GM23338 (cell line): ENCODE data around the gene ESM1. TPM values are rescaled to one million over a fixed set of nuclear protein-coding genes. Genes with fewer than 3 reads are reported as not detected.
"Not testable (repeated sequence)": the region's sequence is repeated elsewhere in the genome, so short reads cannot be mapped to it uniquely, and the experiment has no call there.

ENCODE experiments used
- ATAC-seq: fragments of 200-7000 bp; cut with Tn5 transposase; 3 replicates; pipeline ENCODE4 v1.9.1; 2020
- DNase-seq: peaks from one replicate; pipeline ENCODE4 v3.0.0-alpha.2; 2015; ENCODE audit warnings: low spot score
- H2AFZ ChIP-seq: fragments of 200-600 bp; sonication (generic); 2 replicates; pipeline ENCODE4 v1.8.0; 2016; ENCODE audit warnings: antibody characterized with exemption, mild to moderate bottlenecking, moderate library complexity
- H3F3A ChIP-seq: fragments of 200-600 bp; sonication (generic); replicated peaks from 2 replicates; pipeline ENCODE4 v1.8.0; 2017; ENCODE audit warnings: antibody characterized with exemption, mixed run types, low read depth
- H3K27ac ChIP-seq: fragments of 200-600 bp; sonication (generic); 2 replicates; pipeline ENCODE4 v1.6.1; 2016; ENCODE audit warnings: low read depth
- H3K27me3 ChIP-seq: fragments of 200-600 bp; sonication (generic); 2 replicates; pipeline ENCODE4 v1.8.0; 2016; ENCODE audit warnings: mild to moderate bottlenecking, mixed run types, moderate library complexity; ENCODE audit not compliant: insufficient read depth
- H3K36me3 ChIP-seq: fragments of 200-600 bp; sonication (generic); 2 replicates; pipeline ENCODE4 v1.8.0; 2016; ENCODE audit warnings: mild to moderate bottlenecking; ENCODE audit not compliant: insufficient read depth
- H3K4me1 ChIP-seq: fragments of 200-600 bp; sonication (generic); 2 replicates; pipeline ENCODE4 v1.8.0; 2016; ENCODE audit warnings: mild to moderate bottlenecking, moderate library complexity; ENCODE audit not compliant: insufficient read depth
- H3K4me2 ChIP-seq: fragments of 200-600 bp; sonication (generic); 2 replicates; pipeline ENCODE4 v1.7.1; 2017; ENCODE audit warnings: mixed run types
- H3K4me3 ChIP-seq: fragments of 200-600 bp; sonication (generic); 2 replicates; pipeline ENCODE4 v1.6.1; 2016; ENCODE audit warnings: mixed run types
- H3K79me2 ChIP-seq: fragments of 200-600 bp; sonication (generic); replicated peaks from 2 replicates; pipeline ENCODE4 v1.8.0; 2017; ENCODE audit warnings: mild to moderate bottlenecking; ENCODE audit not compliant: insufficient read depth
- H3K9me2 ChIP-seq: fragments of 200-600 bp; sonication (generic); 2 replicates; pipeline ENCODE4 v1.8.0; 2017; ENCODE audit not compliant: insufficient read depth
- H4K20me1 ChIP-seq: fragments of 200-600 bp; sonication (generic); replicated peaks from 2 replicates; pipeline ENCODE4 v1.8.0; 2017; ENCODE audit warnings: mild to moderate bottlenecking; ENCODE audit not compliant: insufficient read depth
- H3K27ac Mint-ChIP-seq: 2 replicates; pipeline ENCODE4 v1.8.0; 2020; ENCODE audit warnings: inconsistent platforms, mild to moderate bottlenecking, moderate library complexity, mixed read lengths
- H3K27me3 Mint-ChIP-seq: 3 replicates; pipeline ENCODE4 v1.8.0; 2022; ENCODE audit warnings: low read depth, mild to moderate bottlenecking, moderate library complexity, mixed read lengths, inconsistent platforms; ENCODE audit not compliant: insufficient read depth, poor library complexity
- H3K36me3 Mint-ChIP-seq: 3 replicates; pipeline ENCODE4 v1.8.0; 2021; ENCODE audit warnings: low read depth, mild to moderate bottlenecking, inconsistent platforms, moderate library complexity, mixed read lengths
- H3K4me1 Mint-ChIP-seq: 3 replicates; pipeline ENCODE4 v1.8.0; 2020; ENCODE audit warnings: mild to moderate bottlenecking, inconsistent platforms, mixed read lengths
- H3K4me3 Mint-ChIP-seq: 3 replicates; pipeline ENCODE4 v1.8.0; 2021; ENCODE audit warnings: moderate library complexity, mild to moderate bottlenecking, inconsistent platforms, mixed read lengths
- H3K9me3 Mint-ChIP-seq: 3 replicates; pipeline ENCODE4 v1.8.0; 2020; ENCODE audit warnings: moderate library complexity, mild to moderate bottlenecking, inconsistent platforms, mixed read lengths
- EZH2 ChIP-seq: fragments of 200-600 bp; sonication (generic); IDR thresholded peaks from one replicate; pipeline ENCODE4 v1.8.0; 2017; ENCODE audit warnings: antibody characterized with exemption, mild to moderate bottlenecking, low read depth; ENCODE audit not compliant: unreplicated experiment
- JUNB ChIP-seq: IDR thresholded peaks from one replicate; pipeline ENCODE4 v1.6.1; 2016; ENCODE audit warnings: antibody characterized with exemption; ENCODE audit not compliant: unreplicated experiment
- POLR2AphosphoS5 ChIP-seq: IDR thresholded peaks from 2 replicates; pipeline ENCODE4 v1.6.1; 2016; ENCODE audit warnings: antibody characterized with exemption, low read depth
- STAT1 ChIP-seq: IDR thresholded peaks from one replicate; pipeline ENCODE4 v1.6.1; 2016; ENCODE audit warnings: antibody characterized with exemption; ENCODE audit not compliant: unreplicated experiment
- ZNF331 ChIP-seq: fragments of 250-450 bp; sonication (Bioruptor Pico); IDR thresholded peaks from 2 replicates; pipeline ENCODE4 v1.5.0; 2020; ENCODE audit warnings: low read depth, mild to moderate bottlenecking, moderate library complexity
- polyA plus RNA-seq: library from polyadenylated mRNA; unstranded; fragments of >200 nt; fragmentation: Nextera tagmentation; extraction: Ambion mirVana; gene quantifications from 2 replicates; pipeline ENCODE4 v1.2.1, GENCODE V29; 2016
- total RNA-seq: library from RNA; depleted of rRNA; stranded (reverse); fragments of >200 nt; shearing (Covaris generic); gene quantifications from 2 replicates; pipeline ENCODE4 v1.2.3, GENCODE V29; 2014
- TF ChIP-seq, protein P1 (sequence below): IDR thresholded peaks from one replicate; pipeline ENCODE4 v1.6.1; 2018; ENCODE audit warnings: antibody characterized with exemption; ENCODE audit not compliant: unreplicated experiment
- TF ChIP-seq, protein P2 (sequence below), 2 experiments: fragments of 200-600 bp in 1 of 2; sonication (generic) in 1 of 2; conservative IDR thresholded peaks; 2 replicates each; pipeline versions ENCODE4 v1.5.1 to v1.6.1; 2016 to 2017; ENCODE audit warnings: antibody characterized with exemption in 2 of 2, low read depth in 2 of 2, mild to moderate bottlenecking in 2 of 2, moderate library complexity in 1 of 2
- TF ChIP-seq, protein P3 (sequence below): IDR thresholded peaks from 2 replicates; pipeline ENCODE4 v1.6.1; 2016; ENCODE audit warnings: antibody characterized with exemption

ESM1 gene
- total and polyA plus RNA-seq, 2 experiments from 2014 or later: 0.14 TPM; not detected in 1

DNA sequence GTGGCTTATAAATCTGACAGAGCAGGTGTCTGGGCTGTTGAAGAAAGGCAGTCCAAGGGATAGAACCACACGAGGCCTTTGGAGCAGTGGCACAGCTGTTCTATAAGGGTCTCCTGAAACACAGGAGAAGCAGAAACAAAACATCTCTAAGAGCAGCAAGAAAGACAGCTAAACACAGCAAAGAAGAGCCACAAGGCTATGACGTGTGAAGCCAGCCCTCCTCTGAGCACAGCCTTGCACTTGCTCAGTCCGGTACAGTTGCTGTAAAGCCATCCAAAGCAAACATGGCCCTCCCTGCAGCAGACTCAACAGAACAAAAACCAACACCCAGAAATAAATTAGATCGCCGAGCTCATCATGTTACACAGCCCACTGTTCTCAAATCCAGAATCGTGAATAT, 36.0 kb upstream of the ESM1 start (continued):
- TF ChIP-seq, protein P1, sequence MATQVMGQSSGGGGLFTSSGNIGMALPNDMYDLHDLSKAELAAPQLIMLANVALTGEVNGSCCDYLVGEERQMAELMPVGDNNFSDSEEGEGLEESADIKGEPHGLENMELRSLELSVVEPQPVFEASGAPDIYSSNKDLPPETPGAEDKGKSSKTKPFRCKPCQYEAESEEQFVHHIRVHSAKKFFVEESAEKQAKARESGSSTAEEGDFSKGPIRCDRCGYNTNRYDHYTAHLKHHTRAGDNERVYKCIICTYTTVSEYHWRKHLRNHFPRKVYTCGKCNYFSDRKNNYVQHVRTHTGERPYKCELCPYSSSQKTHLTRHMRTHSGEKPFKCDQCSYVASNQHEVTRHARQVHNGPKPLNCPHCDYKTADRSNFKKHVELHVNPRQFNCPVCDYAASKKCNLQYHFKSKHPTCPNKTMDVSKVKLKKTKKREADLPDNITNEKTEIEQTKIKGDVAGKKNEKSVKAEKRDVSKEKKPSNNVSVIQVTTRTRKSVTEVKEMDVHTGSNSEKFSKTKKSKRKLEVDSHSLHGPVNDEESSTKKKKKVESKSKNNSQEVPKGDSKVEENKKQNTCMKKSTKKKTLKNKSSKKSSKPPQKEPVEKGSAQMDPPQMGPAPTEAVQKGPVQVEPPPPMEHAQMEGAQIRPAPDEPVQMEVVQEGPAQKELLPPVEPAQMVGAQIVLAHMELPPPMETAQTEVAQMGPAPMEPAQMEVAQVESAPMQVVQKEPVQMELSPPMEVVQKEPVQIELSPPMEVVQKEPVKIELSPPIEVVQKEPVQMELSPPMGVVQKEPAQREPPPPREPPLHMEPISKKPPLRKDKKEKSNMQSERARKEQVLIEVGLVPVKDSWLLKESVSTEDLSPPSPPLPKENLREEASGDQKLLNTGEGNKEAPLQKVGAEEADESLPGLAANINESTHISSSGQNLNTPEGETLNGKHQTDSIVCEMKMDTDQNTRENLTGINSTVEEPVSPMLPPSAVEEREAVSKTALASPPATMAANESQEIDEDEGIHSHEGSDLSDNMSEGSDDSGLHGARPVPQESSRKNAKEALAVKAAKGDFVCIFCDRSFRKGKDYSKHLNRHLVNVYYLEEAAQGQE: no peak
- TF ChIP-seq, protein P2, sequence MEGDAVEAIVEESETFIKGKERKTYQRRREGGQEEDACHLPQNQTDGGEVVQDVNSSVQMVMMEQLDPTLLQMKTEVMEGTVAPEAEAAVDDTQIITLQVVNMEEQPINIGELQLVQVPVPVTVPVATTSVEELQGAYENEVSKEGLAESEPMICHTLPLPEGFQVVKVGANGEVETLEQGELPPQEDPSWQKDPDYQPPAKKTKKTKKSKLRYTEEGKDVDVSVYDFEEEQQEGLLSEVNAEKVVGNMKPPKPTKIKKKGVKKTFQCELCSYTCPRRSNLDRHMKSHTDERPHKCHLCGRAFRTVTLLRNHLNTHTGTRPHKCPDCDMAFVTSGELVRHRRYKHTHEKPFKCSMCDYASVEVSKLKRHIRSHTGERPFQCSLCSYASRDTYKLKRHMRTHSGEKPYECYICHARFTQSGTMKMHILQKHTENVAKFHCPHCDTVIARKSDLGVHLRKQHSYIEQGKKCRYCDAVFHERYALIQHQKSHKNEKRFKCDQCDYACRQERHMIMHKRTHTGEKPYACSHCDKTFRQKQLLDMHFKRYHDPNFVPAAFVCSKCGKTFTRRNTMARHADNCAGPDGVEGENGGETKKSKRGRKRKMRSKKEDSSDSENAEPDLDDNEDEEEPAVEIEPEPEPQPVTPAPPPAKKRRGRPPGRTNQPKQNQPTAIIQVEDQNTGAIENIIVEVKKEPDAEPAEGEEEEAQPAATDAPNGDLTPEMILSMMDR (conservative IDR thresholded peaks at IDR 0.05; ENCODE audit: low read depth in 2 of 2): no peak
- no peak for TF ChIP-seq POLR2AphosphoS5

DNA sequence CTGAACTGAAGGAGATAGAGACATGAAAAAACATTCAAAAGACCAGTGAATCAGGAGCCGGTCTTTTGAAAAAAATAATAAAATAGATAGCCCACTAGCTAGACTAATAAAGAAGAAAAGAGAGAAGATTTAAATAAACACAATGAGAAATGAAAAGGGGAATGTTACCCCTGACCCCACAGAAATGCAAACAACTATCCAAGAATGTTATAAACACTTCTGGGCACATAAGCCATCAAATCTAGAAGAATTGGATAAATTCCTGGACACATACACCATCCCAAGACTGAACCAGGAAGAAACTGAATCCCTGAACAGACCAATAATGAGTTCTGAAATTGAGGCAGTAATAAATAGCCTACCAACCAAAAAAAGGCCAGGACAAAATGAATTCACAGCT, 24.8 kb upstream of the ESM1 start:
- H3K79me2 ChIP-seq, H3K4me1 Mint-ChIP-seq, H3K27me3 ChIP-seq, ATAC-seq, H3K4me1 ChIP-seq, H3K4me3 ChIP-seq, DNase-seq, H3K27ac Mint-ChIP-seq, H3K4me2 ChIP-seq, H3K36me3 ChIP-seq, H3F3A ChIP-seq, H3K27me3 Mint-ChIP-seq, H2AFZ ChIP-seq, H3K27ac ChIP-seq, H4K20me1 ChIP-seq, H3K4me3 Mint-ChIP-seq, H3K9me2 ChIP-seq: not testable (repeated sequence)
- Mint-ChIP-seq H3K36me3 (peaks cover 17% of the 10 kb centered on the region), H3K9me3 (peaks cover 46% of the 10 kb centered on the region)

DNA sequence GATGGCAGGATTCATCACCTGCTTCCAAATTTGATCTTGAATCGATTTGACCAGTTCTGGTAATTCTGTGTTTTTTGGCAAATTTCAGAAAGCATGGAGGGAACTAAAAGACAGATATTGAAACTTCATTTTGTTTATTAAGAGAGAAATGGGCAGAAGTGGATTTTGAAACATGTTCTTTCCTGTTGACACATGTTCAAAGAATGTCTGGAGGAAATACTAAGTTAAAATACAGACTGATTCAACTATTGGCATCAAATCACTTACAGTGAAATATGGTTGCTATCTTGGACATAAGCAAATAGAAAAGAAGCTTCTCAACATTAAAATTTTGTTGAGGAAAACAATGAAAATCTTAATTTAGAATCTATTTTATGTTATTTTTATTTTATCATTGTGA, 19.3 kb upstream of the ESM1 start:
- Histone ChIP-seq H3K4me3 (no peak overlapping the region), H4K20me1 (no peaks in the 10 kb centered on the region), H3K4me1 (no peaks in the 10 kb centered on the region), H3K27ac (no peak overlapping the region), H3K4me2 (no peak overlapping the region), H3K27me3 (no peaks in the 10 kb centered on the region), H2AFZ (no peak overlapping the region), H3F3A (no peaks in the 10 kb centered on the region), H3K79me2 (no peaks in the 10 kb centered on the region), H3K9me2 (no peaks in the 10 kb centered on the region), H3K36me3 (no peaks in the 10 kb centered on the region)
- Mint-ChIP-seq H3K36me3 (no peaks in the 10 kb centered on the region), H3K27ac (no peak overlapping the region), H3K9me3 (no peaks in the 10 kb centered on the region), H3K4me1 (no peaks in the 10 kb centered on the region), H3K27me3 (no peaks in the 10 kb centered on the region), H3K4me3 (no peak overlapping the region)
- ATAC-seq (no peak), DNase-seq (no peak)
- TF ChIP-seq, protein P2 (conservative IDR thresholded peaks at IDR 0.05; ENCODE audit: low read depth in 2 of 2): no peak
- no peak for TF ChIP-seq EZH2
- TF ChIP-seq, protein P3, sequence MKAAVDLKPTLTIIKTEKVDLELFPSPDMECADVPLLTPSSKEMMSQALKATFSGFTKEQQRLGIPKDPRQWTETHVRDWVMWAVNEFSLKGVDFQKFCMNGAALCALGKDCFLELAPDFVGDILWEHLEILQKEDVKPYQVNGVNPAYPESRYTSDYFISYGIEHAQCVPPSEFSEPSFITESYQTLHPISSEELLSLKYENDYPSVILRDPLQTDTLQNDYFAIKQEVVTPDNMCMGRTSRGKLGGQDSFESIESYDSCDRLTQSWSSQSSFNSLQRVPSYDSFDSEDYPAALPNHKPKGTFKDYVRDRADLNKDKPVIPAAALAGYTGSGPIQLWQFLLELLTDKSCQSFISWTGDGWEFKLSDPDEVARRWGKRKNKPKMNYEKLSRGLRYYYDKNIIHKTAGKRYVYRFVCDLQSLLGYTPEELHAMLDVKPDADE: no peak
- TF ChIP-seq JUNB: no peak
- no peak for TF ChIP-seq STAT1
- no peak for TF ChIP-seq ZNF331 (CRISPR knock-in tag)
